DMS 273 (cell line): Measurements from ENCODE around the gene THSD4.

Experiments
- DNase-seq: peaks from one replicate; lab custom pipeline; 2025; ENCODE audit not compliant: unreplicated experiment; lab: John Stamatoyannopoulos, UW

Gene THSD4

GRCh38 chr15:71114887-71115566 lies at the start of gene THSD4:
THSD4 (plus strand) TSS chr15:71115471.
- DNase-seq: peak; percentile 85

- no peak for DNase-seq
These were observed 48.3 kb upstream of the THSD4 start for GRCh38 chr15:71066983-71067382.

DNA sequence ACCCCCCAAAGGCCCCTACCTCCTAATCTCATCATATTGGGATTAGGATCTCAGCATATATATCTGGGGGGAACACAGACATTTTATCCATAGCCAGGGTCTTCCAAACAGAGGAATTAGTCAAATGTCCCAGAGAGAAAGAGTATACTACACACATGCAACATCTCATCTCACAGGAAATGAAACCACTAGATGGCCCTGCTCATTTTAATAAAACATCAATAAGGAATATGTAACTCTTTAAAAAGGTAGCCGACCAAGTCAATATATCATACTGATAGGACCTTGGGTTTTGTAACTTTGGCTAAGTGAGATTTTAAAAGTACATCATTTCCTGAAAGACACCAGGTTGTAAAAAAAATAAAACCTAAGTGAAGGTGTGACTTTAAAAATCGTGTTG lies 45.6 kb upstream of the THSD4 start:
- DNase-seq: no peak

GRCh38 chr15:71071529-71071928 lies 43.7 kb upstream of the THSD4 start:
- DNase-seq: no peak

DNA sequence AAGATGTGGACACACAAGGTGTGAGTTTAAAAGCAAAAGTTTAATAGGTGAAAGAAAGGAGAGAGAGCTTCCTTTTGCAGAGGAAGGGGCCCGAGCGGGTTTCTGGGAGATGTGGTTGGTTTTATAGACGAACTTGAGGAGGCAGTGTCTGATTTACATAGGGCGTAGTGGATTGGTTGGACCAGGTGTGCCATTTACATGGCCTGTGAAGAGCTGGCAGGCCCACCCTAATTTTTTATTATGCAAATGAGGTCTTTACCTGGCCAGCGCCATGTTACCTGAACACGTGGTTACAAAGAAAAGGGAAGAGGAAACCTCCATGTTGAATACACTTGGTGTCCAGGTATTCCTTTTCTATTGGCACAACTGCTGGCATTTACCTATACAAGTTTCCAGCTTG lies 42.8 kb upstream of the THSD4 start:
- DNase-seq: no peak

- no peak for DNase-seq
These were observed 36.6 kb upstream of the THSD4 start for GRCh38 chr15:71078506-71079207.

DNA sequence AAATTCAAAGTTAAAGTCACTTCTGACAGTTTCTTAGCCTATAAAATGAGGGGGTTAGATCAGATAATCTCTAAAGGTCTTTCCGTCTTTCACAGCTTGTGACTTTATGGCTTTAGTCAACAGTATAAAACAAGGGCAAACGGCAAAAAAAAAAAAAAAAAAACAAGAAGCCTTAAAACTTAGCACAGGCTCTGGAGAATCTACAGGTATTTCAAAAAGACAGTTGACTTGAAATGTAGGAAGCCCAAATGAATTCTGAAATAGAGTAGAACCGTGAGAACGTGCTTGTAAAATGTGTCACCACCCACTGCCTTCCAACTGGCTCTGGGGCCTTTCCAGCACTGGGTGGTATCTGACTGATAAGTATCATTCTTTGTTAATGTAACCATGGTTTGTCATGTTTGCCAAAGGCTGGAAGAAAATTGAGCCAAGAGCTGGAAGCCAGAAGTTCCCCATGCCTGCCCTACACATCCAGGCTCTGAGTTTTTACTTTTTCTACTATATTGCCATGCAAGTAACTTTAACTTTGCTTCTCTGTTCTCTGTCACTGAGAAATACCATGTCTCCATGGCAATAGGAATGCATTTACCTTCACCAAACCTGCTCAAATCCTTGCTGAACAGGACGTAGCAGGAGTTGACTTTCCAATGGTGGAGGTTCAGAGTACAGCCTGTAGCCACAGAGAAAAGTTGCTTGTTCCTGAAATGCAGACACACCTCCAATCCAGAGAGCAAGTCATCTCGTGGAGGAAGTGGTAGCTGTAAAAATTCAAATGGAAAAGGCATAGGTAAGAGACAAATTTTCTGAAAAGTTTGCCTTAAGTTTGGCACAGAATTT lies 35.8 kb upstream of the THSD4 start:
- DNase-seq: no peak

- DNase-seq: no peak
These were observed 35.1 kb upstream of the THSD4 start for GRCh38 chr15:71080166-71080565.

GRCh38 chr15:71080705-71081104 lies 34.6 kb upstream of the THSD4 start:
- DNase-seq: no peak

- no peak for DNase-seq
These were observed 32.5 kb upstream of the THSD4 start for GRCh38 chr15:71082803-71083202.

DNA sequence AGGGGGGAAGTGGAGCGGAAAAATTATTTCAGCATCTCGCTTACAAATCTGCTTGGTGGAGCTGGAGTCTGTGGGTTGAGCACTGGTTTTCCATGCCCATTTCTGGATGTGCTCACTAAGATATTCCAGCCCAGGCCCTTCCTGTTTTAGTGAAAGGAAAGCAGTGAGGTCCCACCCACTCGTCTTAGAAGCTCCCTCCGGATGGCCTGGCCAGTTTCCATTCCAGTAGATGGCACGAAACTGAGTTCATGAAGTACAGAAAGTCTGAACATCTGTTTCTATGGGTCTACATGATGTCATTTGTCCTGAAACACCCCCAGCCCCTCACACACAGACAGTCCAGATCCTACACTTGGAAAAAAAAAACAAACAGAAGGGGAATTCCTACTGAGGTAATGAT lies 31.9 kb upstream of the THSD4 start:
- DNase-seq: no peak

GRCh38 chr15:71084264-71084663 lies 31.0 kb upstream of the THSD4 start:
- DNase-seq: no peak

DNA sequence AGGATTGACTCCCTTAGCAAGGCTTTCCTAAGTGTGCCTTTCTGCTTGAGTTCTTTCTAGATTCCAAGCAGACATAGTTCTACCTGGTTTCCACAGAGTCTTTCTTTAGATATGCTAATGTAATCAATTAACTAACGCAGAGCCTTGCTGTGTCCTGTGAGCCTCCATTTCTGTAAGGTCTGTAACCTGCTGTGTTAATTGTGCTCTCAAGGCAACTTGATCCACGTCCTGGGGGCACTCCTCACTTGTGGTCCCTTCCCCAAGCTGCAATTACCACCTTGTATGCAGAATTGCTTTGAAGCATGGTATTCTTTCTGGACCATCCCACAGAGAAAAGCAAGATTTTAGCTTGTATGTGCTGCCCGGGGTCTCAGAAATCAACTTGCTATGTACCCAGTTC lies 29.5 kb upstream of the THSD4 start:
- DNase-seq: no peak

- DNase-seq: no peak
These were observed 27.1 kb upstream of the THSD4 start for GRCh38 chr15:71088155-71088554.

GRCh38 chr15:71088683-71089082 lies 26.6 kb upstream of the THSD4 start:
- no peak for DNase-seq

GRCh38 chr15:71089801-71090200 lies 25.5 kb upstream of the THSD4 start:
- no peak for DNase-seq

- DNase-seq: no peak
These were observed 23.7 kb upstream of the THSD4 start for GRCh38 chr15:71091601-71092000.

GRCh38 chr15:71092056-71092600 lies 23.1 kb upstream of the THSD4 start:
- no peak for DNase-seq

- DNase-seq: peak; percentile 4
These were observed 21.9 kb upstream of the THSD4 start for GRCh38 chr15:71093054-71094024.

- no peak for DNase-seq
These were observed 21.1 kb upstream of the THSD4 start for GRCh38 chr15:71094137-71094536.
